Brain microvascular endothelial cell (primary cell): ENCODE measurements around the gene GNB1L.

Experiments
- DNase-seq: peaks from one replicate; pipeline ENCODE4 v3.0.0-alpha.2; 2020
- H3K27ac ChIP-seq: fragments of 250-450 bp; sonication (Bioruptor Pico); 2 replicates; pipeline ENCODE4 v1.5.1; 2020; ENCODE audit warnings: mild to moderate bottlenecking, moderate library complexity
- H3K27me3 ChIP-seq: fragments of 250-450 bp; sonication (Bioruptor Pico); replicated peaks from 2 replicates; pipeline ENCODE4 v1.5.1; 2020; ENCODE audit warnings: mild to moderate bottlenecking
- H3K36me3 ChIP-seq: fragments of 250-450 bp; sonication (Bioruptor Pico); replicated peaks from 2 replicates; pipeline ENCODE4 v1.5.1; 2020; ENCODE audit warnings: mild to moderate bottlenecking
- H3K4me3 ChIP-seq: 2 replicates; pipeline ENCODE4 v1.5.1; 2011; ENCODE audit warnings: low read depth, mild to moderate bottlenecking, control low read depth, low read length, moderate library complexity
- in situ Hi-C: cut with HindIII; loops from 2 replicates; pipeline ENCODE4 v1.10.0; 2017; ENCODE audit warnings: low sequenced_read_pairs, low pct_ligation_motif_present
- TF ChIP-seq, protein P1 (sequence below): IDR thresholded peaks from 2 replicates; pipeline ENCODE4 v1.5.1; 2011; ENCODE audit warnings: low read depth, mild to moderate bottlenecking, moderate library complexity, low read length, control low read depth, inconsistent platforms; ENCODE audit errors: missing control alignments

GNB1L gene

GRCh38 chr22:19851291-19852176 is 3.1 kb downstream of the GNB1L start:
- H3K4me3 ChIP-seq, result no peak overlapping the region
- in situ Hi-C loops, result no loop called here

DNA sequence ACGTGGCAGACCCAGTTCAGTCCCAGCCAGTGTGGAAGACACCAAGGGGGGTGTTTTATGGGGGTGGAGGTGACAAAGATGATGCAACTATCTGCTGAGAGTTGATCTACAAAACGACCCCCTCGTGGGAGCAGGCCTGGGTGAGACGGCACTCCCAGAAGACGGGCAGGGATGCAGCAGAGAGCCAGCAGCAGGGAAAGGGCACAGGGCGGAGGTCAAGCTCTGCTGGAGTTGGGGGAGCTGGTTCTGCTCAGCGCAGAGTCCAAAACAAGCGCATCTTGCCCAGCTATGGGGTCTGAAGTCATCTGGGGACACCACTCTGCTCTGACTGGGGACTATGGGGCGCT is 3.9 kb downstream of the GNB1L start:
- no peaks in the 10 kb centered on the region for H3K27me3 ChIP-seq
- H3K4me3 ChIP-seq, result no peak overlapping the region
- no peak for DNase-seq
- H3K27ac ChIP-seq, result no peak overlapping the region
- TF ChIP-seq, protein P1, sequence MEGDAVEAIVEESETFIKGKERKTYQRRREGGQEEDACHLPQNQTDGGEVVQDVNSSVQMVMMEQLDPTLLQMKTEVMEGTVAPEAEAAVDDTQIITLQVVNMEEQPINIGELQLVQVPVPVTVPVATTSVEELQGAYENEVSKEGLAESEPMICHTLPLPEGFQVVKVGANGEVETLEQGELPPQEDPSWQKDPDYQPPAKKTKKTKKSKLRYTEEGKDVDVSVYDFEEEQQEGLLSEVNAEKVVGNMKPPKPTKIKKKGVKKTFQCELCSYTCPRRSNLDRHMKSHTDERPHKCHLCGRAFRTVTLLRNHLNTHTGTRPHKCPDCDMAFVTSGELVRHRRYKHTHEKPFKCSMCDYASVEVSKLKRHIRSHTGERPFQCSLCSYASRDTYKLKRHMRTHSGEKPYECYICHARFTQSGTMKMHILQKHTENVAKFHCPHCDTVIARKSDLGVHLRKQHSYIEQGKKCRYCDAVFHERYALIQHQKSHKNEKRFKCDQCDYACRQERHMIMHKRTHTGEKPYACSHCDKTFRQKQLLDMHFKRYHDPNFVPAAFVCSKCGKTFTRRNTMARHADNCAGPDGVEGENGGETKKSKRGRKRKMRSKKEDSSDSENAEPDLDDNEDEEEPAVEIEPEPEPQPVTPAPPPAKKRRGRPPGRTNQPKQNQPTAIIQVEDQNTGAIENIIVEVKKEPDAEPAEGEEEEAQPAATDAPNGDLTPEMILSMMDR, result no peak
- H3K36me3 ChIP-seq, result peaks cover 31% of the 10 kb centered on the region
- in situ Hi-C loops, result no loop called here

More at GRCh38 chr22:19851291-19852176, 3.1 kb downstream of the GNB1L start:
- no peaks in the 10 kb centered on the region for H3K27me3 ChIP-seq
- peaks cover 31% of the 10 kb centered on the region for H3K36me3 ChIP-seq
- H3K27ac ChIP-seq, result no peak overlapping the region
- TF ChIP-seq, protein P1, result no peak
- DNase-seq, result no peak

GRCh38 chr22:19849835-19850762 is 4.6 kb downstream of the GNB1L start:
- Histone ChIP-seq H3K27me3 (no peaks in the 10 kb centered on the region), H3K36me3 (peaks cover 31% of the 10 kb centered on the region), H3K4me3 (no peak overlapping the region), H3K27ac (no peak overlapping the region)
- in situ Hi-C loops, result no loop called here
- no peak for DNase-seq
- TF ChIP-seq, protein P1, result no peak

GRCh38 chr22:19848298-19849224 is 6.1 kb downstream of the GNB1L start:
- H3K27ac ChIP-seq, result no peak overlapping the region
- in situ Hi-C loops, result no loop called here
- no peak overlapping the region for H3K4me3 ChIP-seq
- no peak for DNase-seq
- TF ChIP-seq, protein P1, result no peak
- peaks cover 31% of the 10 kb centered on the region for H3K36me3 ChIP-seq
- H3K27me3 ChIP-seq, result no peaks in the 10 kb centered on the region

DNA sequence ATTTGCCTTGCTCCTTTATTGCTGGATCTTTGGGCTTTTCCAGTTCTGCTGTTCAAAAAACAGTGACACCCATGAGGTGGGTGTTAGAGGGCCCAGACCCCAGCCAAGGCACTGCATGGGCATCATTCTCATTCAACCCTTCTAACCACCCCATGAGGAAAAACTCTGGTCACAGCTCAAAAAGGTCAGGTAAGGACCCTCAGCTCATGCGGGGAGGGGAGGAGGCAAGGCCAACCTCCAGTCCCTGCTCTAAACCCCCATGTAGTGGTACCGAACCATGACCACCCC is 7.4 kb downstream of the GNB1L start:
- H3K4me3 ChIP-seq, result no peak overlapping the region
- in situ Hi-C loops, result no loop called here
- DNase-seq, result no peak
- H3K36me3 ChIP-seq, result peaks cover 31% of the 10 kb centered on the region
- TF ChIP-seq, protein P1, result no peak
- no peaks in the 10 kb centered on the region for H3K27me3 ChIP-seq
- H3K27ac ChIP-seq, result no peak overlapping the region
